ENCODE data around the gene MYO7B. TPM values are rescaled to one million over a fixed set of nuclear protein-coding genes. Genes with fewer than 3 reads are reported as not detected.

The MYO7B gene
- total RNA-seq, 2 experiments from 2014 or later = 0.75 to 1.5 TPM

DNA sequence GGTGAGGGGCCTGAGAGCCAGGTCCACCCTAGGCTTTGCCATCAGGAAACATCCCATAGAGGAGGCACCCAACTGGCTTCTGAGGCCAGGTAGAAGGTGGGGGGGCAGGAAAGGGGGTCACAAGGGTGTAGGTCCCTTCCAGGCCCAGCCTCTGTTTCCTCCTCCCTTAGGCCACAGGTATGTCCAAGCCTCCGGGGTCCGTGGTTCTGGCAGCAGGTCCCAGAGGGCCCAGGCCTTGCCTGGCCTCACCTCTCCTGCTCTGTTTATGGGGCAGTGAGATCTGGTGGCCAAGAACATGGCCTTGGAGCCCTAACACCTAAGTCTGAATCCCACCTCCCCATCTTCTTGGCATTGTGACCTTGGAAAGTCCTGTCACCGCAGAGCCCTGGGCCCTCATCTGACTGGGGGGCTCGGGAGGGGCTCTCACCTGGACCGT lies 88.9 kb downstream of the MYO7B start:
- CTCF ChIA-PET = interaction anchor here (0.7 kb wide), 1 partner anchor 12 kb away, joined by 3 read pairs; no protein-coding TSS in a partner anchor
- H3K27me3 Mint-ChIP-seq = no peaks in the 10 kb centered on the region

DNA sequence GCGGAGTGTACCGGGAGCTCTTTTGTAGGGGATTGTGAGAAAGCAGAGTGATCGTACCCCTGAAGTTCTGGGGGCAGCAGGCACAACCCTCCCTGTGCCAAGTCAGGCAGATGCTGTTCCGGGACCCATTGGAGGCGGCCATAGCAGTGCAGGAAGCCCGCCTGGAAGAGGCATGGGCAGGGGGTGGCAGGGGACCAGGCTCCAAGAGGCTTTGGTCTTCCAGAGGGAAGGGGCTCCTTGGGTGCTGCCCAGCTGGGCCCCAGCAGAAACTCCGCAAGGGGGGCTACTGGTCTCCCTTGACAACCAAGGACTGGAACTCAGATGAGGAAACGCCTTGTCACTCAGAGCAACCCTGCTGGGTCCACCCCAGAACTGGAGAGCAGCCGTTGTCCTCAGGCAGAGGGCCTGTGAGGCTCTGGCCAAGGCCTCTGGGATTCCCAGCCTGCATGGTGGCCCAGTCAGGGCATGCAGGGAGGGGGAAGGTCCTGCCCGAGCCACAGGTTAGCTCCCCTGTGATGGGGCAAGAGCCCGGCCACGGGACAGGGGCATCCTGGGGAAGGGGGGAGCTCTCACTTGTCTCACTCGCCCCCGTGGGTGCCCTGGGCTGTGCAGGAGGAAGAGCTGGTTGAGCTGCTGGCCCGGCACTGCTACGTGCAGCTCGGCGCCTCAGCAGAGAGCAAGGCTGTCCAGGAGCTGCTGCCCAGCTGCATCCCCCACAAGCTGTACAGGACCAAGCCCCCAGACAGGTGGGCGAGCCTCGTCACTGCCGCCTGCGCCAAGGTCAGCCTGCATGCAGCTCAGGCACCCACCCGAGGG lies 89.5 kb downstream of the MYO7B start:
- intact Hi-C loops (cut with DNase I, micrococcal nuclease) = no loop called here
- POLR2A ChIA-PET = no interaction called here
- no peaks in the 10 kb centered on the region for H3K9me3 Mint-ChIP-seq (ENCODE audit: low read depth)
- H3K27ac Mint-ChIP-seq = no peak overlapping the region
- H3K4me3 Mint-ChIP-seq = no peak overlapping the region
- ATAC-seq = no peak
- no peak for DNase-seq
- no peaks in the 10 kb centered on the region for H3K36me3 Mint-ChIP-seq (ENCODE audit: low read depth)
- no peaks in the 10 kb centered on the region for H3K4me1 Mint-ChIP-seq
- no peaks in the 10 kb centered on the region for H3K27me3 Mint-ChIP-seq
- CTCF ChIA-PET = interaction anchor here (0.7 kb wide), 1 partner anchor 12 kb away, joined by 3 read pairs; no protein-coding TSS in a partner anchor

More for the DNA sequence above, 88.9 kb downstream of the MYO7B start:
- Mint-ChIP-seq H3K27ac (no peak overlapping the region), H3K4me1 (peaks cover 1% of the 10 kb centered on the region), H3K9me3 (ENCODE audit: low read depth) (no peaks in the 10 kb centered on the region), H3K4me3 (no peak overlapping the region), H3K36me3 (ENCODE audit: low read depth) (no peaks in the 10 kb centered on the region)
- DNase-seq = no peak
- no peak for ATAC-seq
- intact Hi-C loops (cut with DNase I, micrococcal nuclease) = no loop called here
- POLR2A ChIA-PET = no interaction called here

DNA sequence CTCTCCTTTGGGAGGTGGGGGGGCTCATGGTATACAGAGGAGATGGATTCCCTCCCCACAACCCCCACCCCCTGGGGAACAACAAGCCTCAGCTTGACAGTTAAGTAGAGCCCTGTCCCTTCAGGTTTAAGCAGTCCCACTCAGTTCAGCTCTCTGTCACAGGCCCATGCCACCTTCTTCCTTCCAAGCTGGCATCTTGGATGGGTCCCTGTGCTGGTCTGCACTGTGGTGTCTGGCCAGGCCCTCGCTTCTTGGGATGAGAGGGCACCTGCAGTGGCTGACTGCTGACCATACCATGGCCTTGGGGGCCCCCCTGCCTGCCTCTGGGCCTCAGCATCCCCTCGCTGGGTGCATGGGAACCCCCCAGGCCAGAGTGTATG lies 90.1 kb downstream of the MYO7B start:
- H3K27ac Mint-ChIP-seq = no peak overlapping the region
- no peak overlapping the region for H3K4me3 Mint-ChIP-seq
- ATAC-seq (no peak), DNase-seq (no peak)
- H3K27me3 Mint-ChIP-seq = no peaks in the 10 kb centered on the region
- H3K4me1 Mint-ChIP-seq = no peaks in the 10 kb centered on the region
- no peaks in the 10 kb centered on the region for H3K36me3 Mint-ChIP-seq (ENCODE audit: low read depth)
- no peaks in the 10 kb centered on the region for H3K9me3 Mint-ChIP-seq (ENCODE audit: low read depth)
- intact Hi-C loops (cut with DNase I, micrococcal nuclease) = no loop called here
- CTCF ChIA-PET = no interaction called here
- POLR2A ChIA-PET = no interaction called here

DNA sequence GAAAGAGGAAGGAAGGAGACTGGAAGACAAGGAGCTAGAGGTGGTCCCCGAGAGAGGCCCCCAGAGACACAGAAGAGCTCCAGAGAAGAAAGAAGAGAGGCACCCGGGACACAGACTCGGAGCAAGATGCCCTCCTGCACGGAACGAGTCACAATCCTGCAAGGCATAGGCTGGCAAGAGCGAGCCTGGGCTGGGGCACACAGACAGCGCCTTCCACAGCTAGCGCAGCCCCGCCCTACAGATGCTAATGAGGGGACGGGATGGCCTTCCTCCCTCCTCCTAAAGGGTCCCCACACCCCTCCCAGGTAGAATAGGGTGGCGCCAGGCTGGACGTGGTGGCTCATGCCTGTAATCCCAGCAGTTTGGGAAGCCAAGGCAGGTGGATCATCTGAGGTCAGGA lies 90.7 kb downstream of the MYO7B start:
- DNase-seq (no peak), ATAC-seq (no peak)
- intact Hi-C loops (cut with DNase I, micrococcal nuclease) = no loop called here
- ChIA-PET CTCF (no interaction called here), POLR2A (no interaction called here)
- no peaks in the 10 kb centered on the region for H3K4me1 Mint-ChIP-seq
- no peak overlapping the region for H3K27ac Mint-ChIP-seq
- H3K4me3 Mint-ChIP-seq = no peak overlapping the region
- H3K27me3 Mint-ChIP-seq = no peaks in the 10 kb centered on the region
- no peaks in the 10 kb centered on the region for H3K36me3 Mint-ChIP-seq (ENCODE audit: low read depth)
- no peaks in the 10 kb centered on the region for H3K9me3 Mint-ChIP-seq (ENCODE audit: low read depth)

DNA sequence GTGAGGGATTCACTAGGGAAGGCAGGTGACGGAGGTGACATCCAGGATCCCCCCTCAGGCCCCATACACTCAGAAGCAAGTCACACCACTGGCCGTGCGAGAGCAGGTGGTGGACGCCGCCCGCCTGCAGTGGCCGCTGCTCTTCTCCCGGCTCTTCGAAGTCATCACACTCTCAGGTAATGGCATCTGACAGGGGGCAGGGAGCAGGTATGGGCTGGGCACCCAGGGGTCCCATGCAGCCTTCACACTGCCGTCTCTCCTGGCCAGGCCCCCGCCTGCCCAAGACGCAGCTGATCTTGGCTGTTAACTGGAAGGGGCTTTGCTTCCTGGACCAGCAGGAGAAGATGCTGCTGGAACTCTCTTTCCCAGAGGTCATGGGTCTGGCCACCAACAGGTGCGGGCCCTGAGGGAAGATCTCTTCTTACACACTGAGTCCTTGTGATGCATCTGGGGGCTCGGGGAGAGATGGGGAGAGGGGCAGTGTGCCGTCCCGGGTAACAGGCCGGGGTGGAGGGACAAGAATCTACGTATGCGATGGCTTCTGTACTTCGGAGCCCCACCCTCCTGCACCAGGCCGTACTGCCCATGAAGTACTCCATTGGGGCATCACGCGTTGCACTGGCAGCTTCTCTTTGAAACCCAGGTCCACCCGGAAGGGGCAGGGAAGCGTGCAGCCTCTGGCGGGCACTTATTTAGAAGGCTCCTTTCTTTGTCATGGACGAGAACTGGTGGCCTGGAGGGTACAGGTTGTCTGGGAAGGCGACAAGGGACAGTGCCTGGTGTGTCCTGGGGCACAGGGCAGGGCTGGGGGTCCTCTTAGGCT lies 91.6 kb downstream of the MYO7B start:
- ATAC-seq (no peak), DNase-seq (no peak)
- POLR2A ChIA-PET = no interaction called here
- Mint-ChIP-seq H3K36me3 (ENCODE audit: low read depth) (no peaks in the 10 kb centered on the region), H3K27me3 (no peaks in the 10 kb centered on the region), H3K4me3 (no peak overlapping the region), H3K9me3 (ENCODE audit: low read depth) (no peaks in the 10 kb centered on the region), H3K27ac (no peak overlapping the region), H3K4me1 (no peaks in the 10 kb centered on the region)
- intact Hi-C loops (cut with DNase I, micrococcal nuclease) = no loop called here
- CTCF ChIA-PET = no interaction called here

DNA sequence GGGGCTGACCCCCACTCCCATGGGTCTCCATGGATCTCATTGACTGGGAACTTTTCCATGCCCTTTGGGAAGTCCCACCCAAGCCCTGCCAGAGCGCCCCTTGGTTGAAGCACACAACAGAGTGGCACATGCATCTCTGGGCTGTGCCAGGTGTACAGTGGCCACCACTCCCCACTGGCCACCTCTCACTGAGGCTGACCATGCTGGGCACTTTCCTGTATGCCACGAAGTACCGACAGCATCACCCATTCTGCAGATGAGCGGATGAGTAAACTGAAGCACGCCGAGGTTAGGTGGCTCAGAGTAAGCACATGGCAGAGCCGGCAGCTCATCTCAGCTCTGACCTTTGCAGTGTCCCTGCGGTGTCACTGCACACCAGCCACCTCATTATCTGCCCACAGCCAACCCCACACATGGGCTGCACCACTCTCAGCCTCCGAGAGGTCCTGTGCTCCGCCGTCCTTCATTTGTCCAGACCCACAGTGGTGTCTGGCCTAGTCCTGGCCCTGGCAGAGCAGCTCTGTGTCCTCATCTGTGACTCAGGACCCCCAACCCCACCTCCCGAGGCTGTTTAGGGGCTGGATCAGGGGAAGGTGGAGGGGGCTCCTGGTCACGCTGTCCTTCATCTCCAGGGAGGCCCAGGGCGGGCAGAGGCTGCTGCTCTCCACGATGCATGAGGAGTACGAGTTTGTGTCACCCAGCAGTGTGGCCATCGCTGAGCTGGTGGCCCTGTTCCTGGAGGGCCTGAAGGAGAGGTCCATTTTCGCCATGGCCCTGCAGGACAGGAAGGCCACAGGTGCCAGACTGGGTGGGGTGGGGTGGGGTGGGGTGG lies 92.5 kb downstream of the MYO7B start:
- no peaks in the 10 kb centered on the region for H3K27me3 Mint-ChIP-seq
- no peaks in the 10 kb centered on the region for H3K36me3 Mint-ChIP-seq (ENCODE audit: low read depth)
- no peak overlapping the region for H3K4me3 Mint-ChIP-seq
- CTCF ChIA-PET = no interaction called here
- no peak overlapping the region for H3K27ac Mint-ChIP-seq
- no peaks in the 10 kb centered on the region for H3K9me3 Mint-ChIP-seq (ENCODE audit: low read depth)
- ATAC-seq = no peak
- POLR2A ChIA-PET = no interaction called here
- H3K4me1 Mint-ChIP-seq = peaks cover 5% of the 10 kb centered on the region
- DNase-seq = no peak
- intact Hi-C loops (cut with DNase I, micrococcal nuclease) = no loop called here

DNA sequence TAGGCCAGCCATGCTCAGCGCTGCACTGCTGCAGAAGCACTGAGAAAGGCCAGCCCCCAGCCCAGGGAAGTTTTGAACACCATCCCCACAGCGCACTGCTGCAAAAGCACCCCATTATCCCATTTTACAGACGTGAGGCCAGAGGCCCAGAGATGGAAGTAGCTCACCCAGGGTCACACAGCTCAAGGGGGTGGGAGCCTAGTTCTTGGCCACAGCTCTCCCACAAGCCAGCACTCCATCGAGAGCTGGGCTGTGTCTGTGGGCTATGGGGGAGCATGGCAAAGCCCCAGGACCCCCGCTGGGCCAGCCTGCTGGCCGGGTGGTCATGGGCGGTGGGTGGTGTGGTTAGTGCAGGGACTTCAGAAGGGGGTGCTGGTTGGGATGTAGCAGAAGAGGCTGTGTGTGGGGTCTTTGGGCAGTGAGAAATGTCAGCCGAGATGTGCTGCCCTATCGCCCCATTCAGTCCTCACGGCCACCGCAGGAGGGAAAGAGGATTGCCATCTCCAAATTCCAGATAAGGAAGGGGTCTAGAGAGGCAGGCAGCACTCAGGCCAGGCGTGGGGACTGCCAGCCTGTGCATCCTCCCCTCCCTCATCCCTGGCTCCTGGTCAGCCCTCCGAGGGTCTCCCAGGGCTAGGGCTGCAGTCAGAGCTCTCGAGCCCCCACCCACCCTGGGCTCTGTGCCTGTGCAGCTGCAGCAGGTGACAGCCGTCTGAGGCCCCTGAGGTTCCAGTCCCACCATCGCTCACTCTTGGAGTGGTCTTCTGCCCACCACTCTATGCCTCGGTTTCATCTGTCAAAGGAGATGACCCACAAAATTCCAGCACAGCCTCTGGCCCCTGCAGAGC lies 93.5 kb downstream of the MYO7B start:
- no peak for ATAC-seq
- ChIA-PET CTCF (interaction anchor here (0.7 kb wide), 1 partner anchor 21 kb away, joined by 4 read pairs; no protein-coding TSS in a partner anchor), POLR2A (no interaction called here)
- Mint-ChIP-seq H3K27me3 (no peaks in the 10 kb centered on the region), H3K9me3 (ENCODE audit: low read depth) (no peaks in the 10 kb centered on the region), H3K36me3 (ENCODE audit: low read depth) (no peaks in the 10 kb centered on the region), H3K27ac (no peak overlapping the region), H3K4me3 (no peak overlapping the region), H3K4me1 (peaks cover 11% of the 10 kb centered on the region)
- DNase-seq = no peak
- intact Hi-C loops (cut with DNase I, micrococcal nuclease) = no loop called here

DNA sequence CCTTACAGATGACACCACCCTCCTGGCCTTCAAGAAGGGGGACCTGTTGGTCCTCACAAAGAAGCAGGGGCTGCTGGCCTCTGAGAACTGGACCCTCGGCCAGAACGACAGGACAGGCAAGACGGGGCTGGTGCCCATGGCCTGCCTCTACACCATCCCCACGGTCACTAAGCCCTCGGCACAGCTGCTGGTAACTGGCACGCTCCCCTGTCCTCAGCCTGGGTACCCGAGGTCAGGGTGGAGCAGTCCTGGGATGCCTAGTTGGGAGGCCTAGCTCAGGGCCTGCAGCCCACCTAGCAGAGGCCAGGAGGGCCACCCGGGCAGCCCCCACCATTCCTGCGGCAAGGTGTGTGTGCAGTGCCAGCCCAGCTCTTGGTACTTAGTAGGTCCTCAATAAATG lies 94.2 kb downstream of the MYO7B start:
- POLR2A ChIA-PET = no interaction called here
- H3K27me3 Mint-ChIP-seq = no peaks in the 10 kb centered on the region
- no peak overlapping the region for H3K4me3 Mint-ChIP-seq
- no peaks in the 10 kb centered on the region for H3K36me3 Mint-ChIP-seq (ENCODE audit: low read depth)
- CTCF ChIA-PET = interaction anchor here (0.5 to 0.7 kb wide), 2 partner anchors 20 to 153 kb away, joined by 3 to 4 read pairs; no protein-coding TSS in a partner anchor
- H3K4me1 Mint-ChIP-seq = peaks cover 11% of the 10 kb centered on the region
- no peak overlapping the region for H3K27ac Mint-ChIP-seq
- intact Hi-C loops (cut with DNase I, micrococcal nuclease) = no loop called here
- no peaks in the 10 kb centered on the region for H3K9me3 Mint-ChIP-seq (ENCODE audit: low read depth)
- DNase-seq = no peak
- no peak for ATAC-seq

DNA sequence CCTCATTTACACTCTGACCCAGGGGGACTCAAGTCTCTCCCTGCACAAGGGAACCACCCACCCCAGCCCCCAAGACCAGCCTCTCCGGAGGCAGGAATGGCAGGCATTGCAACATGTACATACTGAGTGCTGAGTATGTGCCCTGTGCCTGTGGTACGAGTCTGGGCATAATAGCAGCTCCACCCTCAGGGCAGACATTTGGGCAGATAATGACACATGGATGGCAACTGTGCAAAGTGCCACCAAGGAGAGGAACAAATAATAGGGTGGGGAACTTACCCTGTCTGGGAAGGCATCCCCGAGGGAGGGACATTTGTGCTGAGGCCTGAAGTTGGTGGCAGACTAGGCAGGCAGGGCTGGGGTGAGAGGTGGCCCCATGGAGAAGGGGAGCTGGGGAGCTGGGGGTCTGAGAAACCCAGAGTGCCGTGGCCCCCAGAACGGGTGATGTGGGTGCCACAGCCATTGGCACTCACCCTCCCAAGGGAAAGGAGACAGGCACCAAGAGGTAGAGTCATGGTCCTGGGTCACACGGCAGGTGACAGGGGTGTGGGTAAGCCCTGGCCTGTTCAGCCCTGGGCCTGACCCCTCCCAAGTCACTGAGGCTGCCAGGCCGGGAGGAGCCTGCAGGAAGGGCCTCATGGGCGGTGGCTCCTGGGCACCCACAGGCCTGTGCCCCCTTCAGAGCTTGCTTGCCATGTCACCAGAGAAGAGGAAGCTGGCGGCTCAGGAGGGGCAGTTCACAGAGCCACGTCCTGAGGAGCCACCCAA lies 94.8 kb downstream of the MYO7B start:
- Mint-ChIP-seq H3K36me3 (ENCODE audit: low read depth) (no peaks in the 10 kb centered on the region), H3K9me3 (ENCODE audit: low read depth) (no peaks in the 10 kb centered on the region), H3K4me1 (peaks cover 11% of the 10 kb centered on the region), H3K4me3 (no peak overlapping the region), H3K27ac (peak overlapping the region; percentile 13), H3K27me3 (no peaks in the 10 kb centered on the region)
- no peak for ATAC-seq
- ChIA-PET POLR2A (no interaction called here), CTCF (interaction anchor here (0.5 to 0.7 kb wide), 2 partner anchors 9 to 153 kb away, joined by 3 read pairs; no protein-coding TSS in a partner anchor)
- no peak for DNase-seq
- intact Hi-C loops (cut with DNase I, micrococcal nuclease) = no loop called here

DNA sequence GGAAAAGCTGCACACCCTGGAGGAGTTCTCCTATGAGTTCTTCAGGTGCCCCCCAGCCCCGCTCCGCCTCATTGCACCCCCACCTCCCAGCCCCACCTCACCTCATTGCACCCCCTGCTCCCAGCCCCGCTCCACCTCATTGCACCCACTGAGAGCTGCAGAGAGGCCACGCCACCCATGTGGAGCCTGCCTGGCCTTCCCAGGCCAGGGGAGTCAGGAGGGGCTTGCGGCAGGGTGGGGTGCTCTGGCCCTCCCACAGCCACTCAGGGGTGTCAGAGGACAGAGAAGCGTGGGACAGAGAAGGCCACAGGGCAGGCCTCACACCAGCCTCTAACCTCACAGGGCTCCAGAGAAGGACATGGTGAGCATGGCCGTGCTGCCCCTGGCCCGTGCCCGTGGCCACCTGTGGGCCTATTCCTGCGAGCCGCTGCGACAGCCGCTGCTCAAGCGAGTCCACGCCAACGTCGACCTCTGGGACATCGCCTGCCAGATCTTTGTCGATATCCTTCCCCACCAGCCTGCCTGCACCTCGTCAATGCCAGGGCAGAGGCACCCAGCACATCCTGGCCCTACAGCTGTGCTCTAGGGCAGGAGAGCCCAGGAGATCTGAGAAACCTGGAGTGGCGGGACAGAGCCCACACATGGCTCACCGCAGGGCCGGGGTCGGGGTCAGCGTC lies 95.5 kb downstream of the MYO7B start:
- H3K27ac Mint-ChIP-seq = no peak overlapping the region
- CTCF ChIA-PET = interaction anchor here (0.7 kb wide), 1 partner anchor 9 kb away, joined by 3 read pairs; no protein-coding TSS in a partner anchor
- ATAC-seq = no peak
- no peak for DNase-seq
- H3K36me3 Mint-ChIP-seq (ENCODE audit: low read depth) = no peaks in the 10 kb centered on the region
- H3K4me1 Mint-ChIP-seq = peaks cover 16% of the 10 kb centered on the region
- POLR2A ChIA-PET = interaction anchor here (1.1 kb wide), 1 partner anchor 104 kb away, joined by 4 read pairs; no protein-coding TSS in a partner anchor
- no peaks in the 10 kb centered on the region for H3K9me3 Mint-ChIP-seq (ENCODE audit: low read depth)
- H3K4me3 Mint-ChIP-seq = no peak overlapping the region
- H3K27me3 Mint-ChIP-seq = no peaks in the 10 kb centered on the region
- intact Hi-C loops (cut with DNase I, micrococcal nuclease) = no loop called here
